Measurements from ENCODE around the gene RBM23. TPM values are rescaled to one million over a fixed set of nuclear protein-coding genes. Genes with fewer than 3 reads are reported as not detected.

Gene RBM23
- total RNA-seq, 2 experiments from 2014 or later: 46.9 to 55.2 TPM

DNA sequence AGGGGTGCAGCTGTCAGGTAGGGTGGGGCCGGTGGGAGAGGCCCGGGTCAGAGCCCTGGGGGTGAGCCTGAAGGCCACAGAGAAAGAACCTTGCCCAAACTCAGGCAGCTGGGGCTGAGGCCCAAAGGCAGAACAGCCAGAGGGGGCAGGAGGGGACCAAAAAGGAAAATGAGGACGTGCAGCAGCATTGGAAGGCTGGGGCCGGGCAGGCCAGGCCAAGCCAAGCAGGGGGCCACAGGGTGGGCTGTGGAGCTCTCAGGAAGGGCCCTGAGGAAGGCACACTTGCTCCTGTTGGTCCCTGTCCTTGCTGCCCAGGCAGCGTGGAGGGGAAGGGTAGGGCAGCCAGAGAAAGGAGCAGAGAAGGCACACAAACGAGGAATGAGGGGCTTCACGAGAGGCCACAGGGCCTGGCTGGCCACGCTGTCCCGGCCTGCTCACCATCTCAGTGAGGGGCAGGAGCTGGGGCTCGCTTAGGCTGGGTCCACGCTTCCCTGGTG lies 72.1 kb downstream of the RBM23 start:
- H3K27me3 Mint-ChIP-seq: peaks cover 9% of the 10 kb centered on the region
- H3K9me3 Mint-ChIP-seq: no peaks in the 10 kb centered on the region
- intact Hi-C loops (cut with micrococcal nuclease): no loop called here
- ATAC-seq (no peak), DNase-seq (no peak)
- CTCF ChIA-PET: interaction anchor here (20.8 kb wide), 1 partner anchor 18 kb away, joined by 469 read pairs; the partner anchor contains the start of genes MMP14 and MRPL52
- POLR2A ChIA-PET: no interaction called here
- no peaks in the 10 kb centered on the region for H3K4me1 Mint-ChIP-seq (ENCODE audit: low read depth)
- H3K4me3 Mint-ChIP-seq: no peak overlapping the region
- H3K27ac Mint-ChIP-seq: no peak overlapping the region
- H3K36me3 Mint-ChIP-seq (ENCODE audit: low read depth): no peaks in the 10 kb centered on the region
- no peak for TF ChIP-seq CTCF (IDR thresholded peaks at IDR 0.05)

DNA sequence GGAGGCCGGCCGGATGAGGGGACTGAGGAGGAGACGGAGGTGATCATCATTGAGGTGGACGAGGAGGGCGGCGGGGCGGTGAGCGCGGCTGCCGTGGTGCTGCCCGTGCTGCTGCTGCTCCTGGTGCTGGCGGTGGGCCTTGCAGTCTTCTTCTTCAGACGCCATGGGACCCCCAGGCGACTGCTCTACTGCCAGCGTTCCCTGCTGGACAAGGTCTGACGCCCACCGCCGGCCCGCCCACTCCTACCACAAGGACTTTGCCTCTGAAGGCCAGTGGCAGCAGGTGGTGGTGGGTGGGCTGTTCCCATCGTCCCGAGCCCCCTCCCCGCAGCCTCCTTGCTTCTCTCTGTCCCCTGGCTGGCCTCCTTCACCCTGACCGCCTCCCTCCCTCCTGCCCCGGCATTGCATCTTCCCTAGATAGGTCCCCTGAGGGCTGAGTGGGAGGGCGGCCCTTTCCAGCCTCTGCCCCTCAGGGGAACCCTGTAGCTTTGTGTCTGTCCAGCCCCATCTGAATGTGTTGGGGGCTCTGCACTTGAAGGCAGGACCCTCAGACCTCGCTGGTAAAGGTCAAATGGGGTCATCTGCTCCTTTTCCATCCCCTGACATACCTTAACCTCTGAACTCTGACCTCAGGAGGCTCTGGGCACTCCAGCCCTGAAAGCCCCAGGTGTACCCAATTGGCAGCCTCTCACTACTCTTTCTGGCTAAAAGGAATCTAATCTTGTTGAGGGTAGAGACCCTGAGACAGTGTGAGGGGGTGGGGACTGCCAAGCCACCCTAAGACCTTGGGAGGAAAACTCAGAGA lies 72.9 kb downstream of the RBM23 start:
- no peak overlapping the region for H3K27ac Mint-ChIP-seq
- no peak overlapping the region for H3K4me3 Mint-ChIP-seq
- no peaks in the 10 kb centered on the region for H3K9me3 Mint-ChIP-seq
- POLR2A ChIA-PET: interaction anchor here (0.8 kb wide), 1 partner anchor 276 kb away, joined by 3 read pairs; no protein-coding TSS in a partner anchor
- H3K4me1 Mint-ChIP-seq (ENCODE audit: low read depth): no peaks in the 10 kb centered on the region
- no peaks in the 10 kb centered on the region for H3K36me3 Mint-ChIP-seq (ENCODE audit: low read depth)
- peaks cover 11% of the 10 kb centered on the region for H3K27me3 Mint-ChIP-seq
- no peak for ATAC-seq
- CTCF ChIA-PET: interaction anchor here (1.0 to 2.5 kb wide), 2 partner anchors 23 to 80 kb away, joined by 3 to 6 read pairs; partner anchors contain the start of gene OXA1L
- DNase-seq: no peak
- intact Hi-C loops (cut with micrococcal nuclease): no loop called here
- TF ChIP-seq CTCF (IDR thresholded peaks at IDR 0.05): no peak

DNA sequence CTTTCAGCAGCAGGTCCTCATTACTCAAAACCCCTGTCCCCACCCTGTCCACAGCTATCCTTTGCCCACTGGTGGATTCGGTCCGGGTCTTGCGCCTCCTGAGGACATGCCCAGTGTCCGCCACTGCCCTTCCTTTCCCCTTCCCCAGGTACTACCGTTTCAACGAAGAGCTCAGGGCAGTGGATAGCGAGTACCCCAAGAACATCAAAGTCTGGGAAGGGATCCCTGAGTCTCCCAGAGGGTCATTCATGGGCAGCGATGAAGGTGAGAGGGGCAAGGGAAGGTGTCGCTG lies 73.9 kb downstream of the RBM23 start:
- Mint-ChIP-seq H3K27ac (no peak overlapping the region), H3K27me3 (peaks cover 14% of the 10 kb centered on the region), H3K9me3 (no peaks in the 10 kb centered on the region), H3K4me1 (ENCODE audit: low read depth) (no peaks in the 10 kb centered on the region), H3K4me3 (no peak overlapping the region), H3K36me3 (ENCODE audit: low read depth) (no peaks in the 10 kb centered on the region)
- ChIA-PET POLR2A (interaction anchor here (0.8 to 0.9 kb wide), 2 partner anchors 14 to 28 kb away, joined by 3 to 5 read pairs; no protein-coding TSS in a partner anchor), CTCF (interaction anchor here (0.6 to 2.5 kb wide), 5 partner anchors 9 to 275 kb away, joined by 3 to 6 read pairs (median 3); partner anchors contain the start of gene OXA1L)
- no peak for ATAC-seq
- TF ChIP-seq CTCF (IDR thresholded peaks at IDR 0.05): no peak
- intact Hi-C loops (cut with micrococcal nuclease): no loop called here
- DNase-seq: no peak

DNA sequence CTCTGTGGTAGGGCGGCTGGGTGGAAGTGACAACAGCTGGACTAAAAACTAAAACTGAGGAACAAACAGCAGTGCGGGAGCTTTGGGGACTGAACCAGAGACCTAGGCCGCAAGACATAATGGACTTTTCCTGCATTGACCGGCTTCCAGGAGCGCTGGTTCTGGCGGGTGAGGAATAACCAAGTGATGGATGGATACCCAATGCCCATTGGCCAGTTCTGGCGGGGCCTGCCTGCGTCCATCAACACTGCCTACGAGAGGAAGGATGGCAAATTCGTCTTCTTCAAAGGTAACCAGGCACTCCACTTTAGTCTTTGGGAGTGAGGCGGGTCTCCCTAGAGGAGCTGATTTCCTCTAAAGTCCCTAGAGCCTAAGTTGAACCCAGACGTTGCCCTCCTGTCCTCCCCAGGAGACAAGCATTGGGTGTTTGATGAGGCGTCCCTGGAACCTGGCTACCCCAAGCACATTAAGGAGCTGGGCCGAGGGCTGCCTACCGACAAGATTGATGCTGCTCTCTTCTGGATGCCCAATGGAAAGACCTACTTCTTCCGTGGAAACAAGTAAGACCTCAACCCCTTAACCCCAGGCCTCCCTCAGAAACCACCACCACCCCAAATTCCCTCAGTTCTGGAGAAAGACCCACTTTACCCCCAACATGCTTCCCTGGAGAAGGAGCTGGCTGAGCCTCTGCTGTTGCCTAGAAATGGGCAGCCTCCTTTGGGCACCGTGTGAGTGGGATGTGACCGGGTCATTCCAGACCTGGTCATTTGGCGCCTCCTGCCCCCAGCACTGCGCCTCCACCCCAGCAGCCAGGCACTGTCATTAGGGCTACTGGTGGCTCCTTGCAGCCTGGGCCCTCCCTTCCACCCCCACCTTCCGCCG lies 74.5 kb downstream of the RBM23 start:
- DNase-seq (no peak), ATAC-seq (no peak)
- H3K4me3 Mint-ChIP-seq: no peak overlapping the region
- intact Hi-C loops (cut with micrococcal nuclease): no loop called here
- no peak for TF ChIP-seq CTCF (IDR thresholded peaks at IDR 0.05)
- no peaks in the 10 kb centered on the region for H3K4me1 Mint-ChIP-seq (ENCODE audit: low read depth)
- CTCF ChIA-PET: interaction anchor here (1.0 to 2.5 kb wide), 3 partner anchors 9 to 274 kb away, joined by 3 to 6 read pairs (median 5); no protein-coding TSS in a partner anchor
- no peak overlapping the region for H3K27ac Mint-ChIP-seq
- no peaks in the 10 kb centered on the region for H3K9me3 Mint-ChIP-seq
- POLR2A ChIA-PET: interaction anchor here (0.8 to 0.9 kb wide), 2 partner anchors 14 to 28 kb away, joined by 3 to 5 read pairs; no protein-coding TSS in a partner anchor
- no peaks in the 10 kb centered on the region for H3K36me3 Mint-ChIP-seq (ENCODE audit: low read depth)
- H3K27me3 Mint-ChIP-seq: peaks cover 14% of the 10 kb centered on the region

Other genes starting within 250 kb of the RBM23 start
- 100 to 1,000 TPM; 134 to 140 TPM for gene OXA1L, start 152.5 kb downstream of the RBM23 start, total RNA-seq
- under 1 TPM in 1 of 2 experiments, not detected in 1; 0.45 TPM for gene SLC7A7, start 103.7 kb downstream of the RBM23 start, total RNA-seq
- 100 to 1,000 TPM; 122 to 126 TPM for gene MRPL52, start 89.3 kb downstream of the RBM23 start, total RNA-seq
- 1 to 10 TPM; 1.9 to 3.1 TPM for gene MMP14, start 82.6 kb downstream of the RBM23 start, total RNA-seq
- 10 to 100 TPM; 18.7 to 21.0 TPM for gene LRP10, start 47.4 kb downstream of the RBM23 start, total RNA-seq
- gene REM2, start 35.9 kb downstream of the RBM23 start, total RNA-seq: under 1 TPM; 0.20 to 0.27 TPM
- 100 to 1,000 TPM; 107 to 116 TPM for gene PRMT5, start 10.2 kb upstream of the RBM23 start, total RNA-seq
- gene HAUS4, start 37.9 kb upstream of the RBM23 start, total RNA-seq: 10 to 100 TPM; 80.3 to 82.2 TPM
- 1 to 10 TPM; 2.3 to 2.6 TPM for gene AJUBA, start 63.4 kb upstream of the RBM23 start, total RNA-seq
- gene C14orf93, start 91.0 kb upstream of the RBM23 start, total RNA-seq: 10 to 100 TPM; 13.2 to 13.5 TPM
- gene PSMB5, start 115.8 kb upstream of the RBM23 start, total RNA-seq: 100 to 1,000 TPM; 119 to 120 TPM
- gene PSMB11, start 123.1 kb upstream of the RBM23 start, total RNA-seq: not detected
- under 1 TPM; 0.69 to 0.72 TPM for gene CDH24, start 138.4 kb upstream of the RBM23 start, total RNA-seq
- 100 to 1,000 TPM; 132 to 139 TPM for gene ACIN1, start 176.0 kb upstream of the RBM23 start, total RNA-seq
- 10 to 100 TPM; 49.2 to 51.1 TPM for gene C14orf119, start 176.4 kb upstream of the RBM23 start, total RNA-seq
- gene CIROP, start 185.8 kb upstream of the RBM23 start, total RNA-seq: not detected
- under 1 TPM; 0.27 to 0.34 TPM for gene CEBPE, start 200.1 kb upstream of the RBM23 start, total RNA-seq